Measurements from ENCODE around the gene KIAA0232.

GRCh38 chr4:6767386-6767747, 15.2 kb upstream of the KIAA0232 start:
- TF ChIP-seq EZH2 (IDR thresholded peaks at IDR 0.05; ENCODE audit: borderline replicate concordance, low read depth, low read length, severe bottlenecking) (no peak), CTCF (IDR thresholded peaks at IDR 0.05; ENCODE audit: borderline replicate concordance, extremely low read depth, low read length, poor library complexity, severe bottlenecking) (no peak)
